ENCODE data around the gene SLC26A2.
"Not testable (repeated sequence)": the region's sequence is repeated elsewhere in the genome, so short reads cannot be mapped to it uniquely, and the experiment has no call there.

The SLC26A2 gene

DNA sequence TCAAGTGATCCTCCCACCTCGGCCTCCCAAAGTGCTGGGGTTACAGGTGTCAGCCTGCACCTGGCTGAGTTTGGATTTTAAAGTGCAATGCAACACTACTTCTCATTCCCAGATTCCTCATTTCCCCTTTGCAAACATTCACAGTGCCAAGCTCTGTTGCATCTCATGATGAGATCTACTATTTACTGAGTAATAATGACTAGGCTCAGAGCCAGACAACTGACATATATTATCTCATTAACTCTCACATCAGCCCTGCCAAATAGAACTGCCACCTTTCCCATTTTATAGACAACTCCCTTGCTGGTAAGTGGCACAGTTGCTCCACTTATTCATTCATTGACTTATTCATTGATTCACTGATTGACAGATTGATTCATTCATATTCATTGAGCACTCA is 22.9 kb upstream of the SLC26A2 start:
- no peak for DNase-seq

DNA sequence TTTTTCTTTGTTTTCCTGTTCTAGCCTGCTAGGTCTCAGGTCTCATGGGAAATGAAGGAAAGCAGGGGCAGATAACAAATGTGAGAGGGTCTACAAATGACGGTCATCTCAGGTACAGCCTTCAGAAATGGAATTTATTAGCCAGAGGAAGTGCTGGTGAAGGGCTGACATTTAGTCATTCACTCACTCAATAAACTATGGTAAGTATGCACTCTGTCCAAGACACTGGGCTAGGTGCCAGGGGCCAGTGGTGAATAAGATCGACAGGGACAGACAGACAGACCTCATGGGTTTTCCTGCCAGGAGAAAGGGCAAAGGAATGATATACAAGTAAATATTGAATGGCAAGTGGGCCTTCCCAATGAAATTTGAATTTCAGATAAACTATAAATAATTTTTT is 22.3 kb upstream of the SLC26A2 start:
- DNase-seq = no peak

DNA sequence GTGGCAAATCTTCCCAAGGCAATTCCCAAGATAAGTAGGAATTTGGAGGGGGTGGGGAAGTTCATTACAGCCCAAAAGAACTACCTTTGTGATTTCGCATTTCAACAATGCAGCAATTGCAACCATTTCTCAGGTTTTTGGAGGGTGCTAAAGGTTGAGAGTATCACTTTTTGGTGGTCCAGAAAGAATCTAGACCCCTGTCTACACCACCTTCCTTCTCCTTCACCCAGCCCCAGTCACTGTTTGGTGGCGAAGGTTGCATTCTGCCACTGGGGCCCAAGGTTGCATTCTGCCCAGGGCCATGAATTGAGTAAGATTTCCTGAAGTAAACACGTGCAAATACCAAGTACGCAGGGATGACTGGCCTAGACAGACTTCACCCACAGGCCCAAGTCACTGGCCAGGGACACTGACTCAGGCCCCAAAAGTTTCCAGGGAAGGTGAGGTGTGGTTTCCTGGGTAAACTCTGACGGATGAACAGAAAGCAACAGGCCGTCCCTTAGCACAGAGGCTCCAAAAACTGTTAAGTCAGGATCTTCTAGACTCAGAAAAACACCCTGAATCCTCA is 21.7 kb upstream of the SLC26A2 start:
- no peak for DNase-seq

DNA sequence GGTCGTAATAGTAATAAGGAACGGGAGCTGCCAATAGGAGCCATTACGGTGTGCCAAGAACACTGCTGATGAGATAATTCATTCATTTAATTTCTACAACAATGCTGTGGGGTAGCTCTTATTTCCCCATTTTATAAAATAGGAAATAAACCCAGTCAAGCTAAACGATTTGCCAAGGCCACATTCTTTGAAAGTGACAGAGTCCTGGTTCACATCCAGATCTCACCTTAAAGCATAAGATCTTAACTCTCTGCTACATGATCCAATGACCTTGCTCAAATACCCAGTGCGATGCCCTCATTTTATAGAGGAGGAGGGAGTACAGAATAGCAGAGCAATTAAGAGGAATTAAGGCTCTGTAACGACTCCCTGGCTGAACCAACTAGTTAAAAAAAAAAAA is 21.0 kb upstream of the SLC26A2 start:
- no peak for DNase-seq

DNA sequence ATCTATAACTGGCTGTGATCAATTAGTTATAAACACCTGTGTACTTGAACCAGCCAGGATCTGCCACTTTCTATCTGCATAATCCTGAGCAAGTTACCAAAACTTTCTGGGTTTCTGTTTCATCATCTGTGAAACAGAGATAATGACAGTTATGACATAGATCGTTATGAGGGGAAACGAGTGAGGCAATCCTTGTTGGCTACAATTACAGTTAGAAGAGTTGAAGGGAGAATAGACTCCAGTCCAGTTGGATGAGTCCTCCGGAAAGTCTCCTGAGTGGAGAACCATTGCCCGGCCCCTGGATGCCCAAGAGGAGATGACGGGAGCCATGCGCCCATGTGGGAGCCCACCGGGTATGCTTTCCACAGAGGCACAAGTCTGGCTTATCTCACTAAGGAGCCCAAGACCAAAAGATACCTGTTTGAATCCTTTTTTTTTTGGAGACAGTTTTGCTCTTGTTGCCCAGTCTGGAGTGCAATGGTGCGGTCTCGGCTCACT is 20.4 kb upstream of the SLC26A2 start:
- no peak for DNase-seq

DNA sequence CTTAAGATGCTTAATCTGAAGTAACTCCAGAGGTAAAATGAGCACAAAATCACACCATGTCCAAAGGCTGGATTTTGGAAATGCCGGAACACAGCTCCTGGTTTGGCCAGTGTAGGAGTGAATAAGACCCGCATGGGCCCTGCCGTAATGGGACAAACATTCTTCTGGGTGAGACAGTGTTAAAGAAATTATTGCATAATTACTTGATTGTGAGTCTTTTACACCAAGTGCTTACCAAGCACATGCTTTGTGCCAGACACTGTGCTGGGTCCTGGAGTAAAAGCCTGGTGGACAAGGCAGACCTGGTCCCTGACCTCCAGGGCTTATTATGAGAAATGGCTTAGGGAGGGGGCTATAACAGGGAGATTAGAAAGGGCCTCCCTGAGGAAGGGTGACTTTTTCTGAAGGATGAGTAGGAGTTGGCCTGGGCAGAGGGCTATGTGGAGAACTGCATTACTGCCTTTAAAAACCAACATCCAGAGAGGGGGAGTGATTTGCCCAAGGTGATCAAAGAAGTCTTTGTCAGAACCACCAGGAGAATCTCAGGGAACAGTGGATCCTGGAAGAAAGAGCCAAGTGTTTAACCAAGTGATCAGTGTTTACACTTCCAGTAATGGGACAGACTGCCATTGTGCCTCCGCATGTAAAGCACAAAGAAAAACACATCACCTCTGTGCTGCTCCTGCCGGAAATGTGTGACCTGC is 19.5 kb upstream of the SLC26A2 start:
- no peak for DNase-seq

DNA sequence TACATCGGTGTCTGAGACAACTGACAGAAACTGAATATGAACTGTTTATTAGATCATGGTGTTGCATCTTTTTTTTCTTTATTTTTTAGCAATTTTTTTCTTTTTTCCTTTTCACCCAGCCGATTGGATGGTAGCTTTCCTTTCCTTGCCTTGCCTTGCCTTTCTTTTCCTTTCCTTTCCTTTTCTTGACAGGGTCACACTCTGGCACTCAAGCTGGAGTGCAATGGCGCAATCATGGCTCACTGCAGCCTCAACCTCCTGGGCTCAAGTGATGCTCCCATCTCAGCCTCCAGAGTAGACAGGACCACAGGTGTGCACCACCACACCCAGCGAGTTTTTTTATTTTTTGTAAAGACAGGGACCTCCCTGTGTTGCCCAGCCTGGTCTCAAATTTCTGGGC is 18.8 kb upstream of the SLC26A2 start:
- DNase-seq = no peak

DNA sequence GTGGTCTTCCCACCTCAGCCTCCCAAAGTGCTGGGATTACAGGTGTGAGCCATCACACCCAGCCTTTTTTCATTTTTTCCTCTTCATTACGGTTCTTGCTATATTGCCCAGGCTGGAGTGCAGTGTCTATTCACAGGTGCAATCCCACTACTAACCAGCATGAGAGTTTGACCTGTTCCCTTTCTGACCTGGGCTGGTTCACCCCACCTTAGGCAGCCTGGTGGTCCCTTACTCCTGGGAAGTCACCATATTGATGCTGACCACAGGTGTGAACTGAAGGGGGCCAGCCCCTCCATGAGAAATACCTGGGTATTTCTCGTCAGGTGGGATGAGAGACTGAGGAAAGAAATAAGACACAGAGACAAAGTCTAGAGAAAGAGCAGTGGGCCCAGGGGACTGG is 18.4 kb upstream of the SLC26A2 start:
- no peak for DNase-seq

DNA sequence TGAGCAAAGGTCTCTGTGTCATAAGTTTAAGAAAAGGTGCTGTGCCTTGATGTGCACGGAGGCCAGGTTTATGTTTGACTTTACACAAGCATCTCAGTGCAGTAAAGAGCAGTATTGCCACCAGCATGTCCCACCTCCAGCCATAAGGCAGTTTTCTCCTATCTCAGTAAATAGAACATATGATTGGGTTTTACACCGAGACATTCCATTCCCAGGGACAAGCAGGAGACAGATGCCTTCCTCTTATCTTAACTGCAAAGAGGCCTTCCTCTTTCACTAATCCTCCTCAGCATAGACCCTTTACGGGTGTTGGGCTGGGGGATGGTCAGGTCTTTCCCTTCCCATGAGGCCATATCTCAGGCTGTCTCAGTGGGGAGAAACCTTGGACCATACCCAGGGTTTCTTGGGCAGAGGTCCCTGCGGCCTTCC is 17.8 kb upstream of the SLC26A2 start:
- not testable (repeated sequence) for DNase-seq

DNA sequence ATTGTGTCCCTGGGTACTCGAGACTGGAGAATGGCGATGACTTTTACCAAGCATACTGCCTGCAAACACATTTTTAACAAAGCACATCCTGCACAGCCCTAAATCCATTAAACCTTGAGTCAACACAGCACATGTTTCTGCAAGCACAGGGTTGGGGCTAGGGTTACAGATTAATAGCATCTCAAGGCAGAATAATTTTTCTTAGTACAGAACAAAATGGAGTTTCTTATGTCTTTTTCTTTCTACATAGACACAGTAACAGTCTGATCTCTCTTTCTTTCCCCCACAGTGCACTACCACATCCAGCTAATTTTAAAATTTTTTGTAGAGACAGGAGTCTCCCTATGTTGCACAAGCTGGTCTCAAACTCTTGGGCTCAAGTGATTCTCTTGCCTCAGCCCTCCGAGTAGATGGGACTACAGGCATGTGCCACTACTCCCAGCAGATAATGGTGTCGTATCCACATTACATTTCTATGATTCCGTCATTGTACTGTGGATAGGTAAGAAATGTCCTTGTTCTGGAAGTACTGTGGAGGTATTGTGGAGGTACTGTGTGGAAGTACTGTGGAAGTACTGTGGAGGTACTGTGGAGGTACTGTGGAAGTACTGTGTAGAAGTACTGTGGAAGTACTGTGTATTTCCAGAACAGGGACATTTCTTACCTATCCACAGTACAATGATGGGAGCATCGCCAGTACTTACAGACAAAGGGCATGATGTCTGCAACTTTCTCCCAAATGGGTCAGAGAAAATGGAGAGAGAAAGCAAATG is 17.2 kb upstream of the SLC26A2 start:
- not testable (repeated sequence) for DNase-seq

DNA sequence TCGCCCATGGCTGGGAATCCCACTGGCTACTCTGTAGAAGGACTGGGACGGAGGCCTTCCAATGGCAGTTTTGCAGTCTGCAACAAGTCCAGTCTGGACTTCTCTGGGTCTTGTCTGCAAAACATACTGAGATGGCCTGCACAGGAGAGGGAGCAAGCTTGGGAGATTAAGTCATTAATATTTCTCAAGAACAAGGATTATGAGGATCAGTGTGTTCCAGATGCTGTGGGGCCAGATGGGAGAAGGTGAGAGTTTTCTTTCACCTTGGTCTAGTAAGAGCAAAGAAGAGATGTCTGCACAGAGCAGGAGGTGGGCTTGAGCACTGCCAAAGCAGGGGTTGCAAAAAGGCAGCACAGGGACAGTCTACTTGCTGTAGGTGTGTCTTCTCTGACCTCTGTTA is 15.9 kb upstream of the SLC26A2 start, which contains the start of gene PDE6A:
PDE6A (minus strand) TSS at position 128 of the 400 bp plus-strand sequence; CDS start at position 8, 120 bp downstream.
- DNase-seq = no peak

DNA sequence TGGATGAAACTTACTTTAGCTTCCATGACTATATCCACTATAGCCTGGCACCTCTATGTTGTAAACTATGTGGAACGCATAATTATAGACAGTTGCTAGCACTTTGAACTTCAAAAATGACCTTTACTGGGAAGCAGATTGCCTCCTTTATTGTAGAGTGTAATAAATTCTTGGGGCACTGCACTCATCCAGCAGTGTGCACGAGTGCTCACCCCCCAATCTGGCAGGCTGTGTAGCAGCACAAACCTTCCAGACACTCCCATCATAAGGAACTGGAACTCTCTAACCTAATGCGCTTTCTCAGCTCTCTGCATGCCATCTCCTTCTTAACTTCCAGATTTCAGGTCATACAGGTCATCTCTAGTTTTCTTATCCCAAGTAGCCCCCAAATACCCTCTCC is 14.4 kb upstream of the SLC26A2 start:
- DNase-seq = no peak

DNA sequence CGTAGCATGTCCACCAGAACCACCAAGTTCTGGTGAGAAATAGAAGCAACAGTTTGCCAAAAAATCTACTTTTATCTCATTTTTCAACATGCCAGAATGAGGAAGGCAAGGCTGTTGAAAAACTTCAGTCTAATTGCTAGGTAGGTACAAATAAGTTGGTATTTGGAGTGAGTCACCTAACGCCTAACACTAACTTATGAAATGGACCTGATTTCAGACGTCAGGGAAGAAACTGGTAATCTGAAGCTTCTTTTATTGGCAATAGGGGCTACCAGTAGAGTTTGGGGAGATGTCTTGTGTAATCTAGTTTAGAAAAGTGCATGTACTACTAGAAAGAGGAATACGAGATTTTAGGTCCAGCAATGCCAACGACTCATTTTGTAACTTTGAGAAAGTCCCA is 11.6 kb upstream of the SLC26A2 start:
- DNase-seq = no peak

DNA sequence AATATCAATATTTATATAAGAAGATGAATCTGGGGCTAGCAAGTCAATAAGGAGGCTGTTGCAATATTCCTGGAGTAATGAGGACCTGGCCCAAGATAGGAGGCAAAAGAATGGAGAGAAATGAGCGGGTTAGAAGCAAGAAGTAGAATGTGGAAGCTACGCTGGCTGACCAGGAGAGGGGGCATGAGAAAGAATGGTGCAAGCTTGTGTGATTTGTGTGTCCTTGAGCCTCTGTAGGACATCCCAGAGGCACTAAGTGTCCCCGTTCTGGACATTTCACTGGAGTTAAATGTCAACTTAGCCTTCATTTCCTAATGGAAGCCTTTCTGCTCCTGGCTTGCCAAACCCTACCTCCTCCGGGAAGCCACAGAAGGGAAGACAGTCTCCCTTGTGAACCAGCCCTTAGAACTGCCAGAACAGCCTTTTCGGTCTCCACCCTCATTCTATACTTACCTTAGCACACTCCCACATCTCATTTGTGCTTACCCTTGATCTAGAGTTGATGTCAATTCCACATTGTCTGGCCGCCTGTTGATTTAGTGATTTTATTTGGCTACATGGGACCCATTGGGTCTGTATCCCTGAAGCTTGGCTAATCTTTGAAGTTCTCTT is 9.3 kb upstream of the SLC26A2 start:
- no peak for DNase-seq

DNA sequence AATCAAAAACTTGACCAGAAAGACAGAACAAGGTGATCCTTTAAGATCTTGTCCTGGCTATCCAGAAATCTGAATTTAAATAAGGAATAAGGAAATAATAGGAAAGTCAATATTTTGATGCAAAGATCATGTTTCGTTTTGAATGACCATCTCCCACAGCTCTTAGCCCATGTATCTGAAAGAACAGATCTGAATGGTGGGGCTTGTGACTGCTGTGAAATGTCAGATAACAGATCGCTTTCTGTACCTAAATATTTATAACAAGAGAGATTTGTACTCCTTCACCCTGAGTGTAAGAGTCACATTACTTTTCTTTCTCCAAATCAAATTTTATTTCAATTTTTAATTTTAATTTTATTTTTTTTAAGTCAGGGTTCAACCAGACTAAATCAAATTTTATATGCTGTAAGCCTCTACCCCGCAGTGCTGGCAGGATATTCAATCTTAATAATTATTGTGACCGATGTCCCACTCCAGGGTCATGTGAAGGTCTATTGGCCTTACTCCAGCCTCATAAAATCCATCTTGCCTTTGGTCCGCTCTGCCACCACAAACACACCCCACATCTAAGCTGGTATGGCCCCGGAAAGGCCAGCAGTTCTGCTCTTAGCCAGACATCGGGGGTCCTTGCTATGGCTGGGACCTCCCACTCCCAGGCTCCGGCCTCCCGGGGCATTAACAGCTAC is 7.0 kb upstream of the SLC26A2 start:
- DNase-seq = no peak

DNA sequence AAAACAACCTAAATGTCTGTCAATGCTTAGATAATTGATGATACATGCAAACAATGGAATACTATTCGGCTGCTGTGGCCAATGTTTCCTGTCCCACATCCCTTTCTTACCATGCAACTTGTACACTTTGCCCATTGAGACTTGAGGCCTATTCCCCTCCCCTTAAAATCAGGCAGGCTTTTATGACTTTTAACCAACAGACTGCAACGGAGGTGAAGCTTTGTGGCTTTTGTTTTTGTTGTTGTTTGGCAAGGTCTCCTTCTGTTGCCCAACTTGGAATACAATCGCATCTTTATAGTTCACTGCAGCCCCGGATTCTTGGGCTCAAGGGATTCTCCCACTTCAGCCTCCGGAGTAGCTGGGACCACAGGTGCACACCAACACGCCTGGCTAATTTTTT is 5.8 kb upstream of the SLC26A2 start:
- DNase-seq = no peak

DNA sequence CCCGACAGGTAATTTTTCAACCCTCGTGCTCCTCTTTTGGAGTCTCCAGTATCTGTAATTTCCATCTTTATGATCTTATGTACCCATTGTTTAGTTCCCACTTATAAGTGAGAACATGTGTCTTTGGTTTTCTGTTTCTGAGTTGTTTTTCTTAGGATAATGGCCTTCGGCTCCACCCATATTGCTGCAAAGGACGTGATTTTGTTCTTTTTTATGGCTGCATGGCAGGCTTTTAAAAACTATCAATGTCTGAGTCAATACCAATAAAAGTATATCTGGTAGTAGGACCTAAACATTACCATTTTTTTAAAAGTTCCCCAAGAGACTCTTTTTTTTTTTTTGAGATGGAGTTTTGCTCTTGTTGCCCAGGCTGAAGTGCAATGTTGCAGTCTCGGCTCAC is 3.9 kb upstream of the SLC26A2 start:
- no peak for DNase-seq

DNA sequence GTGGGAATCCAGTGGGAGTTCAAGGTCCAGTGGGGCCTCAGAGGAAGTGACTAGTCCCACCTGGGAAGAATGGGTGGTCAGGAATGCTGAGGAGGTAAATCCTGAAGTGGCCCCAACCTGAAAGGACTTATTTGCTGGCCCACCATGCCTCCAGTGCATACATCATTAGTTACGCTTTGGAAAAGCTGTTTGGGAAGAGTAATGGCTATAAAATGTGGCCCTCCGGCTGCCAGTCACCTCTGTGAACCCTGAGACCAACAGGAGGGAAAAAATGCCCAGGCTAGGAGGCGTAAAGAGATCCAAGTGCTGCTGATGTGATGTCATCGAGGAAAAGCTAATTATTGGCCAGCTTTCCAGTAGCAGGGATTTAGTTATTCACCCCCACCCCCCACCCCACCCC is 2.7 kb upstream of the SLC26A2 start:
- no peak for DNase-seq

DNA sequence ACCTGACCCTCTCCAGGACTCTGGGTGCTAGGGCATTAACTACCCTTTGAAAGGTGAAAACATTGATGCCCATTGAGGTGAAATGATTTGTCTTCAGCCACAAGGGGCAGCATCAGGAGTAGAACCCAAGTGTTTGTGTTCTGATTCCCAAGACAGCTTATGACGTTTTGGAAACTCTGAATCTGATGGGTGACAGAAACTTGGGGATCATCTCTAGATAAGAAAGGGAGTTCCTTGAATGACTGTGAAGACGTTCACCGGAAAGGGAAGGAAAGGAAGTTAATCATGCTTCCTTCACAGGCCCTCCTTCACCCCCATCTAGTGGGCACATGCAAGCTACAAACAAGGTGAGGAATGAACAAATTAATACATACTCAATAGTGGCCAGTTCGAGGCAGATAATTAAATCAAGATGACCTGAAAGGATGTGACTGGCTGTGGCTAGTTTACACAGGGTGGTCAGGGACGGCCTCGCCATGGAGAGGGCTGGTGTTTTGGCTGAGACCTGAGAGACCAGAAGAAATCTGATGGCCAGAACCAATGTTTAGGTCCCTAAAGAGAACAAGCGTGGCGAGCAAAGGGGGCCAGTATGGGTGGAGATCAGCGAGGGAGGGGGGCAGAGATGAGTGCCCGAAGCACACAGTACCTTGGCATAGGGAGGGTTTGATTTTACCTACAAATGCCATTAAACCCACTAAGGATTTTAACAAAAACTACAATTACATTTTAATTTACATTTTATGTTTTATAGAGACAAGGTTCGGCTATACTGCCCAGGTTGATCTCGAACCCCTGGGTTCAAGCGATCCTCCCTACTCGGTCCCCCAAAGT is 937 bp upstream of the SLC26A2 start:
- DNase-seq = peak; percentile 67

DNA sequence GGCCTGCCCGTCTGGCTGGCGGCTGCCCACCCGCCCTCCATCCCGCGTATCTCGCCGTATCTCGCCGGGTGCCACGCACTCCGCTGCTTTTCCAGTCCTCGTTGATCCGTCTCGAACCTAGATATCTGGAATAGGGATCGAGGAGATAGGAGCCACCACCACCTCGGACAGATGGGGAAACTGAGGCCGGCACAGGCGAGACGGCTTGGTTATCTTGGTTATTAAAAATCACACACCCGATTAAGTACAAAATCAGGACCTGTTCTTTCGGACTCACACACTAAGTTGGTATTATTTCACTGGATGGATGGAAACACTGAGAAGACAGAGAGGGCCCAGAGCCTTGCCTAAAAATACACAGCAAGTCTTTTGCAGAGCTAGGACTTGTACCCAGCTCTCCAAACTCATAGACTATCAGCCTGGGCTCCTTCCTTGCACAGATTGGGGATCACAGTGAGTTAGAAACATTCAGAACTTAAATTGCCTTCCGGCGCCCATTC is 678 bp downstream of the SLC26A2 start:
- DNase-seq = no peak

DNA sequence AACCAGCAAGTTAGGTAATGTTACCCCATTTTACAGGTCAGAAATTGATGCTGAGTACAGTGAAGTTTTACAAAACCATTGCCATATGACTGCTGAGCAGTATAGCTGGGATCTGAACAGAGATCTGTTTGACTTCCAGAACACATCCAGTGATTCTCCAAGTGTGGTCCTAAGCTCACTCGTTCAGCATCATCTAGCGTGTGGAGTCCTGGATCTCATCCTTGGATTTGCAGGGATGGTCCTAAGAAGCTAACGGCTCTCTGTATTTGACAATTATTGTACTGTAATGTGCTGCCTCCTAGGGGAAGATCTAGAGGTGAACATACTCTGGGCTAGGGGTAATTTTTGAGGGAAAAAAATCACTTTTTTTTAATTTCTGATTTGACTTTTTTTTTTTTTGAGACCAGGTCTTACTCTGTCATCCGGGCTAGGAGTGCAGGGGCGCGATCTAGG is 1.4 kb downstream of the SLC26A2 start:
- DNase-seq = peak; percentile 57
